Dermis microvascular lymphatic vessel endothelial cell (primary cell): ENCODE results near the gene NAP1L1. TPM values are rescaled to one million over a fixed set of nuclear protein-coding genes. Genes with fewer than 3 reads are reported as not detected.

Experiments used
- DNase-seq, 2 donors: peaks; one replicate each; pipeline versions ENCODE4 v3.0.0 to v3.0.0-alpha.2; 2010; ENCODE audit warnings: low read depth in 2 of 2
- total RNA-seq: library from RNA; depleted of rRNA; stranded (reverse); fragments of >200 nt; gene quantifications from 2 replicates; pipeline ENCODE4 v1.2.1, GENCODE V29; 2014

Gene NAP1L1, protein sequence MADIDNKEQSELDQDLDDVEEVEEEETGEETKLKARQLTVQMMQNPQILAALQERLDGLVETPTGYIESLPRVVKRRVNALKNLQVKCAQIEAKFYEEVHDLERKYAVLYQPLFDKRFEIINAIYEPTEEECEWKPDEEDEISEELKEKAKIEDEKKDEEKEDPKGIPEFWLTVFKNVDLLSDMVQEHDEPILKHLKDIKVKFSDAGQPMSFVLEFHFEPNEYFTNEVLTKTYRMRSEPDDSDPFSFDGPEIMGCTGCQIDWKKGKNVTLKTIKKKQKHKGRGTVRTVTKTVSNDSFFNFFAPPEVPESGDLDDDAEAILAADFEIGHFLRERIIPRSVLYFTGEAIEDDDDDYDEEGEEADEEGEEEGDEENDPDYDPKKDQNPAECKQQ
- total RNA-seq: 134 and 144 TPM in 2 replicates

GRCh38 chr12:76083904-76084862 is at the start of gene NAP1L1:
Gene NAP1L1 (minus strand): TSS chr12:76084685. CDS start chr12:76074219, 10,466 bp downstream.
- DNase-seq: peak; percentile 95 to 99

DNA sequence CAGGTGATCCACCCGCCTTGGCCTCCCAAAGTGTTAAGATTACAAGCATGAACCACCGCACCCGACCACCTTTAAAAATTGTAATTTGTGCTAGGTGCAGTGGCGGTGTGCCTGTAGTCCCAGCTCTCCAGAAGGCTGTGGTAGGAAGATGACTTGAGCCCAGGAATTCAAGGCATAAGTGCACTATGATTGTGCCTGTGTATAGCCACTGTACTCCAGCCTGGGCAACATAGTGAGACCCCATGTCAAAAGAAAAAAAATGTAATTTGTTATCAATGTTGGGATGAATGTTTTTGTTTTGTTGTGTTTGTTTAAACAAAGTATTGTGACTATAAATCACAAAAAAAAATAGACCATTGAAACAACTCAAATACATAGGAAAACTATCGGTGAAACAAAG is 43.1 kb upstream of the NAP1L1 start:
- no peak for DNase-seq

GRCh38 chr12:76124456-76124855 is 40.0 kb upstream of the NAP1L1 start:
- no peak for DNase-seq

DNA sequence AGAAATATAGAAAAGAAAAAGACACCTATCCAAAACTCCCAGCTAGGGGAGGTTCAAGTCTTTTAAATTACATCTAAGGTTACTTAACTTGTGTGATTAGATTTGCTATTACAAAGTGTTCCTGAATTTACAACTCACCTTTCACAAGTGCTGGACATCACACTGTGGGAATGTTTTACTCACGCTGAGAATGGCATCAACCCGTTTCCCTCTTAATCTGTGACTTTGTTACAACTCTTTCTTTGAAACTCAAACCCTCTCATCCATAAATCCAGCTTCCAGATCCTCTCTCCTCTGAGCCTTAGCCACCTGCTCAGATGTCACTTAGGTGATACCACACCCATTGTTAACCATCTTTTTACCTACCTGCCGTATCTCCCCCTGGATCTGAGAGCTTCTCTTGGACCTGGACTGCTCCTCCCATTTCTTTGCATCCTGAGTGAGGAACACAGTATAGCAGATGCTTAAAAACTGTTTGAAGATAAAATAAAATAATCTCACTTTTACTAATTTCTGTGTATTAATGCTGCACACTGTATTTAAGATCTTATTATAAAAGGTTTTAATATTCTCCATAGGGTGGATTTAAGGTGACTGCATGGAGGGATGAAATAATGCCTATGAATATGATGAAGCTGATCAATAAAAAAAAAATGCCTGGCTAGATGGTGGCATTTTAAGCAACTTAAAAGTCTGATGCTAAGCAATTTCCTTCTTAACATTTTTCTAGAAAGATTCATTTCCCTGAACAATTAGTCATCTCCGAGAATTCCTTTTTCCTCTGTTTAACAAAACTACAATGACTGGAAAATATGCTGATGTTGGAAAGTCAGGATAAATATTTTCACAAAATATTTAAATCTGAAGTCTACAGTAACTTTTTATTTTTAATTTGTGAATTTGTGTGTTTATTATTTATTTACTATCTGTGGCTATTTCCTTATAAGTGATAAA is 39.1 kb upstream of the NAP1L1 start:
- DNase-seq: peak; percentile 16 to 69

DNA sequence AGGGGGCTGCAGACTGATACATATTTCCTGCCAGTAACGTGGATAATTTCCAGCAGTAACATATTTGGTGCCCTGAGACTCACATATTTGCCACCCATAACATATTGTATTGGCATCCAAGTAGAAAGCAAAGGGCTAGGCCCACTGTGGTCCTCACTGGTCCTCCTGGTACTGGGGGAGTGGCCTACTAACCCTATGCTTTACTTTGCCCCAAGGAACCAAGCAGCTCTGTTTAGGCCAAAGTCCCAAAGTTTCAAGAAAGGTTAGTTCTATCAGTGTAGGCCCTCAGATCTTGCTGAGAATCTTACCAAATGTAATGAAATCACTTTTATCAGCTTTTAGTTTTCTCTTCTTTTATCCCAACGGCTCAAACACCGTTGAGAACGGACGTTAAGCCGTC is 35.4 kb upstream of the NAP1L1 start:
- no peak for DNase-seq

DNA sequence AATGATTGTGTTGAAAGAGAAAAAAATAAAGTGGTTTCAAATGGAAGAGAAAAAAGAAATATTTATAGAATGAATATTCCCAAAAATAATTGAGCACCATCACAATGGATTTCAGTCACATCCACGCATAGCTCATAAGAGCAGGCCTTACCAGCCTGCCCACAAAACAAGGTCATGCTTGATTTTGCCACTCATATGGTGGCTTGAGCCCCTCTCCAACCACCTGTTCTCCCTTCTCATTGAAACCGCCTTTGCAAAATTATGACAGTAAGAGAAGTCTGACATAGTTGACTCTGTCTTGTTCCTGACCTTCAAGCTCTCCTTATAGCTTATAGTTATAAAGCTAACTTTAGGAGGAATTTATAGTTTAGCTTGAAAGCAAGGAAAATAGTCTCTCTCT is 33.3 kb upstream of the NAP1L1 start:
- DNase-seq: no peak

GRCh38 chr12:76117067-76117691 is 32.7 kb upstream of the NAP1L1 start:
- no peak for DNase-seq

DNA sequence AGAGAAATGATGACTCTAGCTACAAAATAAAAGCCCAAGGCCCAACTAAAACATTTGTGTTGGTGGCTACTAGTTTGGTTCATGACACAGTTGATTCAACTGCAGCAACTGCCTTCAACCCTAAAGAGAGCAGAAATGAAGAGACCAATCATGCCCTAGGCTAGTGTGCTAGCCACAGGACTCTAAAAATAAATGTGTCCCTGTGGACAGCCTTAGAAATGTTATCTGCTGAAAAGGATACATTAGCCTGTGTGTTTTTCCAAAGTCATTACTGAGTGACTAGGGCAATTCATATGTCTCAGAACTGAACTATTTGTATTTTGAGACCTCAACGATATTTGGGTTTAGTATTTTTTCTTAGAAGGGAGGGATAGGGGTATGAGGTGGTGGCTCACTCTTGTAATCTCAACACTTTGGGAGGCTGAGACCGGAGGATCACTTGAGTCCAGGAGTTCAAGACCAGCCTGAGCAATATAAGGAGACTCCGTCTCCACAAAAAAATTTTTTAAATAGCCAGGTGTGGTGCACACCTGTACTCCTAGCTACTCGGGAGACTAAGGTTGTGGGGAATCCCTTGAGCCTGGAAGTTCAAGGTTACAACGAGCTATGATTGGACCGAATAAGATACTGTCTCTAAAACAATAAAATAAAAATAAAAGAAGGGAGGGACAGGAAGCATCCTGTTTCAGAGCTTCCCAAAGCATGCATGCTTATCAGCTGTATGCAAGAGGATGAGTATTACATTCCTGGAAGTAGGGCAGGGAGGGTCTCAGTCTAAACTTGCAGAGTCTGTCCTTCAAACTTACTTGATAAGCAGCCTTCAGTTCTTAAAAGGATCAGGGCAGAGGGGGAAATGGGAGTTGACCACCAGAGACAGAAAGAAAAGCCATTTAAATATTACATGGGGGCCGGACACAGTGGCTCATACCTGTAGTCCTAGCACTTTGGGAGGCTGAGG is 29.6 kb upstream of the NAP1L1 start:
- DNase-seq: peak in 1 of 2 donors; percentile 28

- DNase-seq: no peak
Measured at GRCh38 chr12:76111209-76111749, 26.8 kb upstream of the NAP1L1 start.

DNA sequence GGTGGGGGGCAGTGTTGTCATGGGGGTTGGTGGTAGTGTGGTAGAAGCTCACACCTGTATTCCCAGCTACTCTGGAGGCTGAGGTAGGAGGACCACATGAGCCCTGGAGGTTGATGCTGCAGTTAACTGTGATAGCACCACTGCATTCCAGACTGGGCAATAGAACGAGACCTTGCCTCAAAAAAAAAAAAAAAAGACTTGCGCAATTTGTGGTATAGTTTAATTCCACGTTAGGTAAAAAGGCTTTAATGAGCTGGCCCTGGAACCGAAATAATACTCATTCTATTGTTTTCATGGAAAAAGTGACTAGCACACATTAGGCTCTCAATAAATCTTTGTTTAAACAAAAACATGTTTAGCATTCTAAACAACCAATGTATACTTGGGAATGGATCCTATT is 25.4 kb upstream of the NAP1L1 start:
- DNase-seq: no peak

DNA sequence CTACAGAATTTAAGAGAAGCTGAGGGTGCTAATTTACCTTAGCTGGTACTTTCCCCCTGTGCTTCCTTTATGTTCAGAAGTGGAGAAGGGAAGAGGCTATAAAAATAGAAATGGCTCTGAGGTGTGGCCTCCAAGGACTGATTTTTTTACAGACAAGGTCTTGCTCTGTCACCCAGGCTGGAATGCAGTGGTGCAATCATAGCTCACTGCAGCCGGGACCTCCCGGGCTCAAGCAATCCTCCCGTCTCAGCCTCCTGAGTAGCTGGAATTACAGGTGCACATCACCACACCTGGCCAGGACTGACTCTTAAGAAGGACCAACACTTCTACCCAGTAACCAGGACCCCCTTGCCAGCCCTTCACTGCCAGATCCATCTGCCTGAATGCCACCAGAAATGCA is 23.9 kb upstream of the NAP1L1 start:
- no peak for DNase-seq

DNA sequence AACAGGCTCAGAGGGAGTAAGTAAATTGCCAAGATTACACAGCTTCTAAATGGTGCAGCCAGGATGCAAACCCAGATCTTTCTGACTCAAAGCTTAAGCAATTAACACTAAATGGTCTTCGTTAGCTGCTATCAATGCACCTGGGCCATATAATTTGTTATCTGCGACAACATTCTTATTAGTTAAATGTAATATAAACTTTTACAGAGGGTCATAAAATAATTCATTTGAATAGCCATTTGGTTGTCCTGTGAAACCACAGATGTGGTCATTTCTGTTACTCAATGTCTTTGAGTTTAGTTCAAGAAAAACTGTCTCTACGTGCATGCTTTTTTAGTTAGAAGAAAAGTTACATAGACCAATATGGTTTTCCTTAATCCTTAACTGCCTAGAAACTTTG is 22.1 kb upstream of the NAP1L1 start:
- DNase-seq: no peak

- no peak for DNase-seq
Measured at GRCh38 chr12:76103958-76104357, 19.5 kb upstream of the NAP1L1 start.

- no peak for DNase-seq
Measured at GRCh38 chr12:76101739-76102385, 17.4 kb upstream of the NAP1L1 start.

- DNase-seq: no peak
Measured at GRCh38 chr12:76096079-76096646, 11.7 kb upstream of the NAP1L1 start.

DNA sequence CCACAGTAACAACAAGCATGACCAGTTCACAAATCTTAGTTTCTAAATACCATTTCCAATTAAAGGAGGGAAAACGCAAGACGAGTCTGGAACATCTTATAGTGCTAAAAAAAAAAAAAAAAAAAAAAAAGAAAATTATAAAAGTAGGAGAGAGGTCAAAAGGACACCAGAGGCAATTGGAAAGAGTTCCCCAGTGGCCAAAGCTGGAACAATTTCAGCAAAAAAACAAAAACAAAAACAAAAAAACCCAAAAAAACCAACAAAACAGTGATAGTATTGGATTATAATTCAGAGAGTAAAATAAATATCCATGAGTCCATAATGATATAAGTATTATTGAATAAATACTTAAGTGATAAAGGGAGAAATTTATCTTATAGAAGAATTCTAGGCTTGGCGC is 10.3 kb upstream of the NAP1L1 start:
- no peak for DNase-seq

DNA sequence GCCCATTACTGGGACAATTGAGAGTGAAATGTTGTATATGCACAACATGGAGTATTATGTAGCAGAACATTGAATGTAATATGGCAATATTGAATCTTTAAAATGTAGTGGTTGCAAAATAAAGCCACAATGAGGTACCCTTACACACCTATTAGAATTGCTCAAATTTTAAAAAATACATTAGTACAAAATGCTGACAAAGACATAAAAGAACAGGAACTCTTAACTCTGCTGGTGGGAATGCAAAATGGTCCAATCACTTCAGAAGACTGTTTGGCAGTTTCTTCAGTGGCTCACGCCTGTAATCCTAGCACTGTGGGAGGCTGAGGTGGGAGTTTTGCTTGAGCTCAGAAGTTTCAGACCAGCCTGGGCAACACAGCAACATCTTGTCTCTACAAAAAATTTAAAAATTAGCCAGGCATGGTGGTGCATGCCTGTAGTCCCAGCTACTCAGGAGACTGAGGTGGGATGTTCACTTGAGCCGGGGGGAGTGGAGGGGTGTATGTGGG is 6.8 kb upstream of the NAP1L1 start:
- no peak for DNase-seq

GRCh38 chr12:76085520-76085868 is 1.0 kb upstream of the NAP1L1 start:
- DNase-seq: peak; percentile 10 to 73
